HepG2 (cell line): ENCODE measurements around the gene CD4. TPM values are rescaled to one million over a fixed set of nuclear protein-coding genes. Genes with fewer than 3 reads are reported as not detected.

Experiments
- ATAC-seq: fragments of 200-7000 bp; cut with Tn5 transposase; 3 replicates; pipeline ENCODE4 v1.9.1; 2020; ENCODE audit warnings: mild to moderate bottlenecking, moderate library complexity
- BruUV-seq: library from RNA; stranded (reverse); fragments of 400-500 nt; replicated peaks from 2 replicates; lab custom pipeline; 2021; lab: Mats Ljungman, UMichigan
- CTCF ChIA-PET: fragments of 300-600 bp; formaldehyde crosslinking; extraction: SDS; loops from one replicate; lab custom pipeline; 2021; ENCODE audit warnings: low total read pairs, inconsistent platforms, low intra/inter-chr PET ratio; lab: Yijun Ruan, JAX
- POLR2A ChIA-PET: fragments of 350-600 bp; sonication (Branson Sonifier 250); formaldehyde crosslinking; loops from one replicate; lab custom pipeline; 2020; ENCODE audit warnings: antibody characterized with exemption, inconsistent platforms; lab: Yijun Ruan, JAX
- DNase-seq: peaks from one replicate; pipeline ENCODE4 v3.0.0-alpha.2; 2015; ENCODE audit warnings: low spot score
- FAIRE-seq: peaks from 3 replicates; lab custom pipeline; 2011; peaks lifted over from hg19 to GRCh38; lab: Jason Lieb, UNC
- H2AFZ ChIP-seq: one replicate; pipeline ENCODE4 v1.6.1; 2011; ENCODE audit warnings: low read length, inconsistent platforms
- H3K27ac ChIP-seq: fragments of 300-600 bp; 3 replicates; pipeline ENCODE4 v1.8.0; 2011; ENCODE audit warnings: mixed run types, mild to moderate bottlenecking, mixed read lengths, low read length, inconsistent platforms; ENCODE audit not compliant: insufficient read depth; ENCODE audit errors: extremely low read length
- H3K27me3 ChIP-seq, 2 experiments: fragments of 200-600 bp in 1 of 2; 2 replicates in 1 of 2; 3 replicates in 1 of 2; pipeline versions ENCODE4 v1.6.0 to v1.8.0; 2011; ENCODE audit warnings: low read length in 2 of 2, mild to moderate bottlenecking in 2 of 2, moderate library complexity in 2 of 2, inconsistent platforms in 1 of 2; ENCODE audit not compliant: insufficient read depth in 2 of 2, control insufficient read depth in 1 of 2
- H3K36me3 ChIP-seq, 2 experiments: fragments of 200-600 bp in 1 of 2; replicated peaks in 1 of 2; 2 replicates in 1 of 2; 3 replicates in 1 of 2; pipeline versions ENCODE4 v1.5.1 to v1.8.0; 2011; ENCODE audit warnings: low read length in 2 of 2, inconsistent platforms in 1 of 2; ENCODE audit not compliant: insufficient read depth in 2 of 2, control insufficient read depth in 1 of 2
- H3K4me1 ChIP-seq: 2 replicates; pipeline ENCODE4 v1.5.1; 2012; ENCODE audit warnings: low read length, inconsistent platforms; ENCODE audit not compliant: insufficient read depth
- H3K4me2 ChIP-seq: 2 replicates; pipeline ENCODE4 v1.6.0; 2011; ENCODE audit warnings: low read depth, low read length, inconsistent platforms
- H3K4me3 ChIP-seq, 3 experiments: fragments of 200-600 bp in 1 of 3; sonication (generic), shearing (Covaris generic) in 1 of 3; replicated peaks in 1 of 3; 2 replicates each; pipeline ENCODE4 v1.5.1; 2011 to 2016; ENCODE audit warnings: low read length in 3 of 3, inconsistent platforms in 2 of 3, low read depth in 2 of 3, mild to moderate bottlenecking in 2 of 3, control low read depth in 1 of 3, mixed read lengths in 1 of 3; ENCODE audit not compliant: insufficient read depth in 1 of 3
- H3K79me2 ChIP-seq: one replicate; pipeline ENCODE4 v1.6.1; 2011; ENCODE audit warnings: low read length, inconsistent platforms; ENCODE audit not compliant: insufficient read depth
- H3K9ac ChIP-seq: 2 replicates; pipeline ENCODE4 v1.6.0; 2011; ENCODE audit warnings: mild to moderate bottlenecking, low read depth, low read length, inconsistent platforms; ENCODE audit not compliant: insufficient read depth
- H3K9me3 ChIP-seq: 2 replicates; pipeline ENCODE4 v1.5.1; 2012; ENCODE audit warnings: mild to moderate bottlenecking, low read length
- H4K20me1 ChIP-seq: 2 replicates; pipeline ENCODE4 v1.6.0; 2011; ENCODE audit warnings: inconsistent platforms, mild to moderate bottlenecking, low read length, moderate library complexity; ENCODE audit not compliant: insufficient read depth
- DNMT1 ChIP-seq: sonication (generic); formaldehyde crosslinking; IDR thresholded peaks from 2 replicates; pipeline ENCODE4 v1.5.1; 2020; ENCODE audit warnings: mild to moderate bottlenecking, missing genetic modification reagents
- KDM6A ChIP-seq: IDR thresholded peaks from 2 replicates; pipeline ENCODE4 v1.6.1; 2016; ENCODE audit warnings: low read depth
- MTA1 ChIP-seq: sonication (generic); formaldehyde crosslinking; IDR thresholded peaks from 2 replicates; pipeline ENCODE4 v1.4.0; 2020; ENCODE audit warnings: missing genetic modification reagents, mild to moderate bottlenecking, borderline replicate concordance
- POLR2G ChIP-seq: fragments of 200-400 bp; formaldehyde crosslinking; IDR thresholded peaks from 2 replicates; pipeline ENCODE4 v1.6.1; 2018; ENCODE audit warnings: mild to moderate bottlenecking, low read depth, low read length, moderate library complexity
- RBM39 ChIP-seq: fragments of 200-400 bp; formaldehyde crosslinking; IDR thresholded peaks from one replicate; pipeline ENCODE4 v1.6.1; 2018; ENCODE audit warnings: antibody characterized with exemption, mild to moderate bottlenecking, low read depth, low read length; ENCODE audit not compliant: poor library complexity, severe bottlenecking
- RXRA ChIP-seq: sonication (generic); formaldehyde crosslinking; IDR thresholded peaks from 2 replicates; pipeline ENCODE4 v1.5.1; 2020; ENCODE audit warnings: missing genetic modification reagents
- THAP9 ChIP-seq: sonication (generic); formaldehyde crosslinking; IDR thresholded peaks from 2 replicates; pipeline ENCODE4; 2020; ENCODE audit warnings: missing genetic modification reagents, mild to moderate bottlenecking, borderline replicate concordance
- ZIK1 ChIP-seq: sonication (generic); formaldehyde crosslinking; IDR thresholded peaks from 2 replicates; pipeline ENCODE4 v1.5.0; 2020; ENCODE audit warnings: mild to moderate bottlenecking, low read depth, missing genetic modification reagents, borderline replicate concordance
- ZNF510 ChIP-seq: sonication (generic); formaldehyde crosslinking; IDR thresholded peaks from 2 replicates; pipeline ENCODE4 v1.4.0; 2020; ENCODE audit warnings: low read depth, mild to moderate bottlenecking, missing genetic modification reagents
- ZNF674 ChIP-seq: sonication (generic); formaldehyde crosslinking; IDR thresholded peaks from 2 replicates; pipeline ENCODE4 v1.5.0; 2020; ENCODE audit warnings: low read depth, mild to moderate bottlenecking, missing genetic modification reagents
- ZNF749 ChIP-seq: sonication (generic); formaldehyde crosslinking; IDR thresholded peaks from 2 replicates; pipeline ENCODE4 v1.8.0; 2022; ENCODE audit warnings: mild to moderate bottlenecking, missing genetic modification reagents, moderate library complexity, borderline replicate concordance
- ZNF772 ChIP-seq: sonication (generic); formaldehyde crosslinking; IDR thresholded peaks from 2 replicates; pipeline ENCODE4 v1.5.0; 2020; ENCODE audit warnings: mild to moderate bottlenecking, missing genetic modification reagents
- ZNF788 ChIP-seq: sonication (generic); formaldehyde crosslinking; IDR thresholded peaks from 2 replicates; pipeline ENCODE4 v1.5.0; 2020; ENCODE audit warnings: mild to moderate bottlenecking, missing genetic modification reagents, borderline replicate concordance
- WGBS: methylation state at CpG from one replicate; pipeline ENCODE4 v1.1.6; 2017; ENCODE audit warnings: low lambda C conversion rate; 5-methylcytosine and 5-hydroxymethylcytosine counted together
- in situ Hi-C: cut with HindIII; loops from 2 replicates; pipeline ENCODE4 v1.10.0; 2017; ENCODE audit warnings: low pct_unique_long_range_greater_than_20kb; ENCODE audit not compliant: extremely low pct_ligation_motif_present
- intact Hi-C: fragments of 100-400 bp; cut with micrococcal nuclease; formaldehyde crosslinking; loops from one replicate; pipeline ENCODE4 v1.10.0; 2022; ENCODE audit not compliant: unreplicated experiment
- polyA plus RNA-seq, 8 experiments: library from polyadenylated mRNA; depleted of rRNA in 3 of 8; stranded (reverse) in 7 of 8; unstranded in 1 of 8; fragments of >200 nt; fragmentation: Illumina TruSeq in 4 of 8; extraction: Trizol in 4 of 8; gene quantifications; 2 replicates each; pipeline versions ENCODE4 v1.2.1 to v1.2.3, GENCODE V29; 2011 to 2016; ENCODE audit warnings: low read depth in 4 of 8, missing spikeins in 1 of 8, mixed read lengths in 1 of 8; ENCODE audit not compliant: insufficient read depth in 1 of 8
- total RNA-seq, 5 experiments: library from RNA; depleted of rRNA; stranded (reverse); fragments of >200 nt; fragmentation: Illumina TruSeq; extraction: Trizol; gene quantifications; 2 replicates each; pipeline ENCODE4 v1.2.3, GENCODE V29; 2016; ENCODE audit warnings: low read depth in 1 of 5

CD4 gene
- total and polyA plus RNA-seq, 2 of the 13 experiments (the other 11 are each of a cell fraction or from before 2014, with no cell fraction given): 0.07 to 0.95 TPM

- TF ChIP-seq KDM6A (CRISPR knock-in tag) (no peak), MTA1 (CRISPR knock-in tag) (no peak), ZNF674 (CRISPR knock-in tag) (no peak), ZIK1 (CRISPR knock-in tag) (no peak), RXRA (CRISPR knock-in tag) (no peak), ZNF788 (CRISPR knock-in tag) (no peak), THAP9 (no peak), ZNF510 (CRISPR knock-in tag) (no peak)
These were observed 43.4 kb upstream of the CD4 start (continued) for GRCh38 chr12:6745741-6746525.

GRCh38 chr12:6747216-6747615 lies 42.1 kb upstream of the CD4 start:
- H3K36me3 ChIP-seq: peaks cover 35 to 52% of the 10 kb centered on the region in 2 experiments
- no peak overlapping the region for H3K9ac ChIP-seq
- no peak overlapping the region for H3K4me3 ChIP-seq
- no peaks in the 10 kb centered on the region for H3K27me3 ChIP-seq
- FAIRE-seq (no peak), ATAC-seq (no peak)
- H3K4me1 ChIP-seq: peaks cover 14% of the 10 kb centered on the region
- H3K79me2 ChIP-seq: peaks cover 15% of the 10 kb centered on the region
- no peak for TF ChIP-seq RBM39
- TF ChIP-seq ZNF772 (CRISPR knock-in tag): no peak
- no peak for TF ChIP-seq DNMT1 (CRISPR knock-in tag)
- TF ChIP-seq POLR2G: 0 out of 2 replicates have a peak, but pooled peaks have one; percentile 8
- TF ChIP-seq ZNF749 (CRISPR knock-in tag): no peak
- TF ChIP-seq, all 625 proteins: peak for 1
- POLR2A ChIA-PET: interaction anchor here (1.3 kb wide), 1 partner anchor 21 kb away, joined by 4 read pairs; no protein-coding TSS in a partner anchor
- DNase-seq: no peak
- H4K20me1 ChIP-seq: 0 out of 2 replicates have a peak, but pooled peaks cover 6% of the 10 kb centered on the region
- 87% methylated on average over 4 of the region's 4 CpGs for WGBS
- no peak overlapping the region for H3K27ac ChIP-seq
- CTCF ChIA-PET: no interaction called here
- H3K9me3 ChIP-seq: no peaks in the 10 kb centered on the region
- no peak overlapping the region for H2AFZ ChIP-seq
- BruUV-seq: no TSS peak
- in situ Hi-C loops (loop anchor here (5.0 kb wide), 1 partner anchor 35 kb away; no protein-coding TSS in a partner anchor), intact Hi-C loops (no loop called here)
- H3K4me2 ChIP-seq: no peak overlapping the region
